H1 (cell line): Measurements from ENCODE around the gene TOMT. TPM values are rescaled to one million over a fixed set of nuclear protein-coding genes. Genes with fewer than 3 reads are reported as not detected.

Experiments used
- MAX ChIP-seq: IDR thresholded peaks from 2 replicates; pipeline ENCODE4 v1.6.1; 2012; ENCODE audit warnings: inconsistent platforms
- SIRT6 ChIP-seq: IDR thresholded peaks from one replicate; pipeline ENCODE4 v1.7.1; 2012; ENCODE audit warnings: low read length, inconsistent platforms
- SIX5 ChIP-seq: IDR thresholded peaks from 2 replicates; pipeline ENCODE4 v1.6.1; 2011; ENCODE audit warnings: mild to moderate bottlenecking, low read depth, low read length
- polyA plus RNA-seq, 7 experiments: library from polyadenylated mRNA; depleted of rRNA in 3 of 7; stranded (reverse) in 5 of 7; unstranded in 2 of 7; fragments of >200 nt in 5 of 7; fragments of 200-250 nt in 2 of 7; gene quantifications; 1 replicate in 5 of 7; 2 replicates in 1 of 7; 4 replicates in 1 of 7; pipeline versions ENCODE4 v1.2.1 to v1.2.3, GENCODE V29; 2011 to 2013; ENCODE audit warnings: missing spikeins in 2 of 7, mixed read lengths in 2 of 7
- total RNA-seq: library from RNA; stranded (reverse); fragmentation: NEBNext Ultra II Directional; extraction: Animal tissue kit (Norgen Biotek cat#: 25700); gene quantifications from 2 replicates; pipeline ENCODE4 v1.2.1, GENCODE V29; 2021

TOMT gene
- total and polyA plus RNA-seq, 2 of the 8 experiments (the other 6 are each of a cell fraction or from before 2014, with no cell fraction given) = 0.11 TPM; not detected in 1

- TF ChIP-seq MAX (no peak), SIX5 (no peak), SIRT6 (no peak)
Measured at GRCh38 chr11:72075756-72076155, 30.0 kb upstream of the TOMT start (continued).
